ENCODE measurements around the gene NXN. TPM values are rescaled to one million over a fixed set of nuclear protein-coding genes. Genes with fewer than 3 reads are reported as not detected.
A peak's percentile ranks its signal among the peaks of the same experiment; 100 is the strongest.
"Not testable (repeated sequence)": the region's sequence is repeated elsewhere in the genome, so short reads cannot be mapped to it uniquely, and the experiment has no call there.

The NXN gene
- total RNA-seq, 1 experiment from 2014 or later: 20.8 TPM

DNA sequence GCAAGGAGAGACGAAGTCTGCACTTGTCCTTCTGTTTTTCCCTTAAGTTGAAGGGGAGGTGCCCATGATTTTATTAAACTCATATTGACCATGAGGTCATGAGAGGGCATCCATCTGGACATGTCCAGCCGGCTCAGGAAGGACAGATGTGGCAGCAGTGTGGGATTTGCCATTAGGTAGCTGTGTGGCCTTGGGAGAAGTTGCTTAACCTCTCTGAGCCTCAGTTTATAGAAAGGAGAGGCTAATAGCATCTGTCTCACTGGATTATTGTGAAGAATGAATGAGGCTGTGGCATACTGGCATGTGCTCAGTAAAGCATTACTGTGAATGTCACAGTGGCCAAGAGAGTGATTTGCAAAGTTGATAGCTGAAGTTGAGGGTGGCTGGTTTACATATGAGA lies 18.5 kb upstream of the NXN start:
- no peak overlapping the region for H3K27ac ChIP-seq (ENCODE audit: low read length)
- CTCF ChIA-PET: no interaction called here

GRCh38 chr17:996554-997344 lies 17.2 kb upstream of the NXN start, which contains the start of gene TIMM22:
TIMM22 (plus strand) TSS chr17:997129; CDS start chr17:997143, 14 bp downstream.
- no peaks in the 10 kb centered on the region for H3K9me3 ChIP-seq (ENCODE audit: low read length)

More for the DNA sequence above, 18.5 kb upstream of the NXN start:
- Histone ChIP-seq H3K9me2 (replicated peaks; ENCODE audit: low read length) (no peaks in the 10 kb centered on the region), H3K79me2 (ENCODE audit: low read length) (peaks cover 25% of the 10 kb centered on the region), H2AFZ (ENCODE audit: low read length) (no peak overlapping the region), H3K36me3 (ENCODE audit: low read depth, low read length) (peaks cover 22% of the 10 kb centered on the region; the same call in 1 of the 2 replicates), H3K4me1 (ENCODE audit: insufficient read depth, low read length) (peaks cover 12% of the 10 kb centered on the region), H3K9ac (ENCODE audit: low read length) (peak overlapping the region; percentile 99), H3K4me2 (ENCODE audit: low read length) (peak overlapping the region; percentile 93), H3K9me3 (ENCODE audit: low read length) (no peaks in the 10 kb centered on the region), H3K27me3 (ENCODE audit: low read length) (no peaks in the 10 kb centered on the region), H3K4me3 (ENCODE audit: low read length) (peak overlapping the region; percentile 100), H4K20me1 (ENCODE audit: low read length) (no peaks in the 10 kb centered on the region), H3F3A (ENCODE audit: low read length, unreplicated experiment) (no peaks in the 10 kb centered on the region)
- BruUV-seq (replicated peaks): no TSS peak
- POLR2A ChIA-PET (ENCODE audit: unreplicated experiment): no interaction called here
- intact Hi-C loops (cut with micrococcal nuclease): no loop called here
- ATAC-seq: no peak
- DNase-seq: no peak
- no peak for TF ChIP-seq CTCF (conservative IDR thresholded peaks at IDR 0.05; ENCODE audit: low read depth, low read length)
- TF ChIP-seq EZH2 (IDR thresholded peaks at IDR 0.05; ENCODE audit: low read length, unreplicated experiment): no peak

DNA sequence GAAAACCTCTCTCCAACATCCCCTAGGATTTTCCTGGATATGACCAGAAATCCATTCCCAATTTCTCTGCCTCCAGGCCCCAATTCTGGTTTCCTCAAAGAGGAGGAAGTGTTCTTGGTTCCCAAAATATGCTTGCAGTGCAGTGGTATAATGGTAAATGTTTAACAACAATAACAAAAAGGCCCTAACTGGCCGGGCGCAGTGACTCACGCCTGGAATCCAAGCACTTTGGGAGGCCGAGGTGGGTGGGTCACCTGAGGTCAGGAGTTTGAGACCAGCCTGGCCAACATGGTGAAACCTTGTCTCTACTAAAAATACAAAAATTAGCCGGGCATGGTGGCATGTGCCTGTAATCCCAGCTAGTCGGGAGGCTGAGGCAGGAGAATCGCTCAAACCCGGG lies 15.7 kb upstream of the NXN start:
- intact Hi-C loops (cut with micrococcal nuclease); H3F3A ChIP-seq (ENCODE audit: low read length, unreplicated experiment); POLR2A ChIA-PET (ENCODE audit: unreplicated experiment); H3K9ac ChIP-seq (ENCODE audit: low read length); CTCF ChIA-PET; H3K36me3 ChIP-seq (ENCODE audit: low read depth, low read length); H4K20me1 ChIP-seq (ENCODE audit: low read length); DNase-seq; H2AFZ ChIP-seq (ENCODE audit: low read length); H3K4me3 ChIP-seq (ENCODE audit: low read length); ATAC-seq; H3K9me2 ChIP-seq (replicated peaks; ENCODE audit: low read length); H3K27me3 ChIP-seq (ENCODE audit: low read length); H3K9me3 ChIP-seq (ENCODE audit: low read length); H3K27ac ChIP-seq (ENCODE audit: low read length); BruUV-seq (replicated peaks); H3K4me2 ChIP-seq (ENCODE audit: low read length): not testable (repeated sequence)
- H3K79me2 ChIP-seq (ENCODE audit: low read length): peaks cover 25% of the 10 kb centered on the region
- H3K4me1 ChIP-seq (ENCODE audit: insufficient read depth, low read length): peaks cover 12% of the 10 kb centered on the region

More at GRCh38 chr17:996554-997344, 17.2 kb upstream of the NXN start, which contains the start of gene TIMM22:
- no peak for TF ChIP-seq EZH2phosphoT487 (IDR thresholded peaks at IDR 0.05; ENCODE audit: borderline replicate concordance, low read length)
- peak; percentile 81 for TF ChIP-seq CTCF (conservative IDR thresholded peaks at IDR 0.05; ENCODE audit: low read depth, low read length)
- TF ChIP-seq EZH2 (IDR thresholded peaks at IDR 0.05; ENCODE audit: low read length, unreplicated experiment): no peak
- no TSS peak for BruUV-seq (replicated peaks)
- Histone ChIP-seq H2AFZ (ENCODE audit: low read length) (peak within 1 kb of the TSS; percentile 79), H3K27me3 (ENCODE audit: low read length) (no peaks in the 10 kb centered on the region), H3K4me2 (ENCODE audit: low read length) (peak within 1 kb of the TSS; percentile 93), H3K4me3 (ENCODE audit: low read length) (peak within 1 kb of the TSS; percentile 100), H3K9me2 (replicated peaks; ENCODE audit: low read length) (no peaks in the 10 kb centered on the region), H3K36me3 (ENCODE audit: low read depth, low read length) (peaks cover 16% of the 10 kb centered on the region; the same call in 1 of the 2 replicates), H3K9ac (ENCODE audit: low read length) (peak within 1 kb of the TSS; percentile 99), H3K27ac (ENCODE audit: low read length) (peak within 1 kb of the TSS; percentile 68), H3K79me2 (ENCODE audit: low read length) (peaks cover 25% of the 10 kb centered on the region), H3F3A (ENCODE audit: low read length, unreplicated experiment) (no peaks in the 10 kb centered on the region), H3K4me1 (ENCODE audit: insufficient read depth, low read length) (peaks cover 12% of the 10 kb centered on the region), H4K20me1 (ENCODE audit: low read length) (no peaks in the 10 kb centered on the region)
- ATAC-seq (peak; percentile 98), DNase-seq (peak; percentile 96)
- ChIA-PET POLR2A (ENCODE audit: unreplicated experiment) (interaction anchor here (0.6 kb wide), 2 partner anchors 17 to 125 kb away, joined by 4 to 19 read pairs; partner anchors contain the start of gene NXN), CTCF (interaction anchor here (0.5 to 1.2 kb wide), 6 partner anchors 16 to 647 kb away, joined by 3 to 12 read pairs (median 6); no protein-coding TSS in a partner anchor)
- intact Hi-C loops (cut with micrococcal nuclease): loop anchor here (2.0 kb wide), 1 partner anchor 202 kb away; no protein-coding TSS in a partner anchor
